ENCODE data around the gene NCF4.

NCF4 gene

DNA sequence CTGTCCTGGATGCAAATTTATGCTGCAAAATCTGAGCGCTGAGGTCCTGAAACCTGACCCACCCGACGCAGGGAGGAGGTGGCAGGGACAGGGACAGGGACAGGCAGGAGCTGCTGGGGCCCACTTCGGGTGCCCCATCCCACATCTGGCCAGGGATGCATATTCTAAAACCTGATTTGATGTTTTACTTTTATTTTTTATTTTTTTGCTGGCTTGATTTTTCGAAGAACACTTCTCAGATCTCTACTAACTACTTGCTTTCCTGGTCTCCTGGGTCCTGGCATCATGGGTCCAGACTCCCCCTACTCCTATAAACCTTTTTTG lies 43.3 kb upstream of the NCF4 start:
- Histone ChIP-seq H3K4me3 (ENCODE audit: low read length) (peak overlapping the region; percentile 39; the same call in 1 of the 2 replicates), H3K4me1 (ENCODE audit: low read length) (no peaks in the 10 kb centered on the region), H2AFZ (ENCODE audit: low read length) (peak overlapping the region; percentile 35; the same call in 1 of the 2 replicates), H3K36me3 (replicated peaks; ENCODE audit: insufficient read depth, low read length) (no peaks in the 10 kb centered on the region), H4K20me1 (ENCODE audit: insufficient read depth, low read length) (no peaks in the 10 kb centered on the region), H3K79me2 (ENCODE audit: low read length) (no peaks in the 10 kb centered on the region), H3K27me3 (replicated peaks; ENCODE audit: insufficient read depth, low read length) (peaks cover 65% of the 10 kb centered on the region), H3K27ac (ENCODE audit: low read length) (no peak overlapping the region), H3K4me2 (ENCODE audit: low read depth, low read length) (peak overlapping the region; percentile 83; the same call in 1 of the 2 replicates), H3K9me3 (replicated peaks; ENCODE audit: insufficient read depth, low read length) (no peaks in the 10 kb centered on the region), H3K9ac (ENCODE audit: low read length) (no peak overlapping the region), H3K9me2 (replicated peaks; ENCODE audit: insufficient read depth, low read length) (no peaks in the 10 kb centered on the region), H3F3A (ENCODE audit: insufficient read depth, low read length) (no peaks in the 10 kb centered on the region)
- no peak for DNase-seq
- TF ChIP-seq CTCF (IDR thresholded peaks at IDR 0.05; ENCODE audit: low read length) (no peak), EZH2 (optimal IDR thresholded peaks at IDR 0.05; ENCODE audit: low read depth, low read length) (no peak), EZH2phosphoT487 (IDR thresholded peaks at IDR 0.05; ENCODE audit: low read length) (no peak)

- Histone ChIP-seq H3K9me3 (replicated peaks; ENCODE audit: insufficient read depth, low read length) (no peaks in the 10 kb centered on the region), H3K4me1 (ENCODE audit: low read length) (no peaks in the 10 kb centered on the region), H3K4me2 (ENCODE audit: low read depth, low read length) (no peak overlapping the region), H3K9ac (ENCODE audit: low read length) (no peak overlapping the region), H3K9me2 (replicated peaks; ENCODE audit: insufficient read depth, low read length) (no peaks in the 10 kb centered on the region), H3F3A (ENCODE audit: insufficient read depth, low read length) (no peaks in the 10 kb centered on the region), H2AFZ (ENCODE audit: low read length) (no peak overlapping the region), H3K79me2 (ENCODE audit: low read length) (no peaks in the 10 kb centered on the region), H3K27me3 (replicated peaks; ENCODE audit: insufficient read depth, low read length) (peaks cover 67% of the 10 kb centered on the region), H4K20me1 (ENCODE audit: insufficient read depth, low read length) (no peaks in the 10 kb centered on the region), H3K4me3 (ENCODE audit: low read length) (no peak overlapping the region), H3K27ac (ENCODE audit: low read length) (no peak overlapping the region), H3K36me3 (replicated peaks; ENCODE audit: insufficient read depth, low read length) (no peaks in the 10 kb centered on the region)
- no peak for DNase-seq
- no peak for TF ChIP-seq EZH2phosphoT487 (IDR thresholded peaks at IDR 0.05; ENCODE audit: low read length)
- TF ChIP-seq CTCF (IDR thresholded peaks at IDR 0.05; ENCODE audit: low read length), result no peak
- no peak for TF ChIP-seq EZH2 (optimal IDR thresholded peaks at IDR 0.05; ENCODE audit: low read depth, low read length)
Observed at GRCh38 chr22:36818010-36818642, 42.7 kb upstream of the NCF4 start.

- DNase-seq, result no peak
- H3K4me3 ChIP-seq (ENCODE audit: low read length), result no peak overlapping the region
- no peaks in the 10 kb centered on the region for H3F3A ChIP-seq (ENCODE audit: insufficient read depth, low read length)
- no peak overlapping the region for H2AFZ ChIP-seq (ENCODE audit: low read length)
- H3K9me2 ChIP-seq (replicated peaks; ENCODE audit: insufficient read depth, low read length), result no peaks in the 10 kb centered on the region
- no peaks in the 10 kb centered on the region for H3K9me3 ChIP-seq (replicated peaks; ENCODE audit: insufficient read depth, low read length)
- H3K36me3 ChIP-seq (replicated peaks; ENCODE audit: insufficient read depth, low read length), result no peaks in the 10 kb centered on the region
- H3K4me2 ChIP-seq (ENCODE audit: low read depth, low read length), result no peak overlapping the region
- H3K9ac ChIP-seq (ENCODE audit: low read length), result no peak overlapping the region
- no peaks in the 10 kb centered on the region for H4K20me1 ChIP-seq (ENCODE audit: insufficient read depth, low read length)
- no peaks in the 10 kb centered on the region for H3K4me1 ChIP-seq (ENCODE audit: low read length)
- no peaks in the 10 kb centered on the region for H3K79me2 ChIP-seq (ENCODE audit: low read length)
- H3K27me3 ChIP-seq (replicated peaks; ENCODE audit: insufficient read depth, low read length), result peaks cover 63% of the 10 kb centered on the region
- TF ChIP-seq EZH2 (optimal IDR thresholded peaks at IDR 0.05; ENCODE audit: low read depth, low read length) (no peak), CTCF (IDR thresholded peaks at IDR 0.05; ENCODE audit: low read length) (no peak), EZH2phosphoT487 (IDR thresholded peaks at IDR 0.05; ENCODE audit: low read length) (no peak)
- H3K27ac ChIP-seq (ENCODE audit: low read length), result no peak overlapping the region
Observed at GRCh38 chr22:36819112-36819511, 41.7 kb upstream of the NCF4 start.

Data from MM.1S (cell line).